Stimulated activated CD4-positive, alpha-beta T cell treated with anti-CD3 and anti-CD28 coated beads, Interleukin-15, amount 100 ng/mL, for 24 hours (primary cell): Measurements from ENCODE around the gene HDAC4.

Experiments
- DNase-seq: peaks from one replicate; pipeline ENCODE4 v3.0.0-alpha.2; 2020

HDAC4 gene

DNA sequence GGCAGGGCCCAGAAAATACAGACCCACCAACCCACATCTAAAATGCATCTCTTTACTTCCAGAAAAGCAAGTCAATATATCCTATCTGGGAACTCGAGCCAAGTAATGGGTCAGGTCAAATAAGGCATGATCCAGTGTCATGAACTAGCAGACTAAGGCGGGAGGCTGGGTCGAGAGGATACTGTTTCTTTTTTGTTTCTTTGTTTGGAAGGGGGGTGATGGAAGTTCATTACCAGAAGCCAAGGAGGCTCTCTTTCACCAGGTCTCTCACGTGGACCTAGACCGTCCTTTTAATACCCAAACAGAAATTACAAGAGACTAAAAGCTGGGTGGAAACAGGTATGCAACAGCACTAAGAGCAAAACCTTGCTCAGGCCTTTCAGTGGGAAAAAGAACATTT, 108.3 kb downstream of the HDAC4 start:
- no peak for DNase-seq

DNA sequence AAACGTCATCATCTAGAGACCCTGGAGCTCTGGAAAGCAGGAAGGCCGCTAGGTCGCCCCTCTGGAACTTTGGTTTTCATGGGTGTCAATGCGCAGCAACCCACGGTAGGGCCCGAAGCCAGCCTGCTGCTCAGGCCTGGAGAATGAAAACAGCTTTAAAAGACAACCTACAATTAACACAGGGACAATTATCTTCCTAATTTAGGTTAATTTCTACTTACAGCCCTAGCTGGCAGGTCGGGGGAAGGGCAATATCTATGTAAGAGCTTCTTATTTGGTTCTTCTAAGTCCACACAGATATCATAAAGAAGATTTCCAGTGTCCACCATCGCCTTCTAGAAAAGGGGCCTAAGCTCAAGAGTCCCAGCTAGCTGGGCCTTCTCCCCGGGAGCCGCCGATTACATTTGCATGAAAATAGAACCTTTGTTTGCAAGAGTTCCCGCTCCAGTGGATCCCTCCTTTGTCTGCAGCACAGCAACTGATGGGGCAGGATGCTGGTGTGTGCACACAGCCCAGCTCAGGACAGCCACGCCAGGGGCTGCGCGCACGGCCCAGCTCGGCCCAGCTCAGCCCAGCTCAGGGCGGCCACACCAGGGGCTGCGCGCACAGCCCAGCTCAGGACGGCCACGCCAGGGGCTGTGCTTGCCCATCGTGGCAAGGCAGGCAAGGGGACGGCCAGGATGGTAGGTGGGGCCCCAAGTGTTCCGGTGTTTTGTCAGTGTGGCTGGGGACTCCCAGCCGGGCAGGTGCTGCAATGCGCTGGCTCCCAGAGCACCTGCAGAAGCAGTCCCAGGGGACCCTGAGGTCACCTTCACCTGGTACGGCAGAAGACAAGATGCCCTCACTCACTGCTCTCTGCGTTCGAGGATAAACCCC, 109.1 kb downstream of the HDAC4 start:
- no peak for DNase-seq

GRCh38 chr2:239290618-239291474, 110.0 kb downstream of the HDAC4 start:
- DNase-seq: no peak

DNA sequence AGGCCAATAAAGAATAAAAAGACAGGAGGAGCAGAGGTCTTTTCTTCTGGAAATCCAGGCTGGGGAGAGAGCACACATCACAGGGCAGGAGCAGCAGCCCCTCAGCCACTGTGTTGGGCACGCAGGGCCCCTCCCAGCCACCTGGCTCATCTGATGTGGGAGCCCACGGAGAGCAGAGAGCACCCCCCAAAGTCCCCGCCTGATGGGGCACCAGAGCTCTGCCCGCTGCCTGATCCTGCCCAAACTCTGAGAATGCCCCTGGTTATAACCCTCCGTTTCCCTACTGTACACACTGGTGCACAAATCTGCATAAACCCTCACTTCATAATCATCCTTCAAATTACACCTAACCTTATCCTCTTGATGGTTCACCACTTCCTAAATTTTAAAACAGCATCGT, 111.3 kb downstream of the HDAC4 start:
- no peak for DNase-seq

DNA sequence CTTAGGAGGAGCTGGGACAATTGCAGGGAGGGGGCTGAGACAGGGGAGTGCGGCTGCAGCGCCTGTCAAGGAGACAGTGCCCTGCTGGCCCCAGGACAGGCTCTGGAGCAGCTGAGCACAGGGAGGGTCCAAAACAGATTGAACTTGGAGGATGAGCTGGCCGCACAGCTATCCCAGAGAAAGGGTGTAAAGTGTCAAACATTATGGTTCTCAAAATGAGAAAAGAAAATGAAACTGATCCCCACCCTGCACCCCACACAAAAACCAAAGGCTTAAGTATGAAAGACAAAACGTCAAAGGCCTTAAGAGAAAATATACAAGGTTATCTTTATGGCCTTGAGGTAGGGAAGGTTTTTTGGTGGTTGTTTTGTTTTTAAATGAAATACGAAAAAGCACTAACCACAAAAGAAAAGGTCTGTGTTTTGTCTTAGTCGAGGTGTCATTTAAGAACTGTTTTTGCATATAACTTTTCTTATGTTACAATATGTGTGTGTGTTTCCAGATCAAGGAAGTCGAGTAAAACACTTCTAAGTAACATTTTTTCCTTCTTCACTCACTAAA, 111.8 kb downstream of the HDAC4 start:
- DNase-seq: peak; percentile 50

DNA sequence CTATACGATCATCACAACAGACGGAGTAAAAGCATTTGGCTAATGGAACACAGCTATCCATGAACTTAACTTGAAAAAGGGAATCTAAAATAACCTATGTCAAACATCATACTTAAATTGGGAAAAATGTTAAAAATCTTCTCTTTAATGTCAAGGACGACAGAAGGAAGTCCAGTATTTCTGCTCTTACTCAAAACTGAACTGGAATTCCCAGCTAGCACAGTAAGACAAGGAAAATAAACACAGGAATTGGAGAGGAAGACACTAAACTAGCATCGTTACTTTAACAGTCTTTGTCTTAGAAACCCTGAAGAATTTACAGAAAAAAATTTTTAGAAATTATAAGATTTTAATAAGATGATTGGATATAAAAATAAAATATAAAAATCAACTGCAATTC, 112.6 kb downstream of the HDAC4 start:
- no peak for DNase-seq

DNA sequence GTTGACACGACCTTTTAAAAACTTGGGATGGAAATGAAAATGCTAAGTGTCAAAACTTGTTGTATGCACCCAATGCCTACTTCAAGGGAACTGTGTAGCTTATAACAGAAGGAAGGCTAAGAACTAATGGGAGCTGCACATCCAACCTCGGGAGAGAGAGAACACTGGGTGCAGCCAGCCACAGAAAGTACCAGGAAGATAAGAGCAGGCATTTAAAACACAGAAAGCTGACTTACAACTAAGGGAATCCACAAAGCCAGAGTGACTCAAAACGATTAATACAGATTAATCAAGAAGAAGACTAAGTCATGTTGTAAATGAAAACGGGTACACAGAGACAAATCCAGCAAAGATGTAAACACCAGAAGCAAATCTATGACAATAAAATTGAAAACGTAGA, 113.4 kb downstream of the HDAC4 start:
- no peak for DNase-seq

DNA sequence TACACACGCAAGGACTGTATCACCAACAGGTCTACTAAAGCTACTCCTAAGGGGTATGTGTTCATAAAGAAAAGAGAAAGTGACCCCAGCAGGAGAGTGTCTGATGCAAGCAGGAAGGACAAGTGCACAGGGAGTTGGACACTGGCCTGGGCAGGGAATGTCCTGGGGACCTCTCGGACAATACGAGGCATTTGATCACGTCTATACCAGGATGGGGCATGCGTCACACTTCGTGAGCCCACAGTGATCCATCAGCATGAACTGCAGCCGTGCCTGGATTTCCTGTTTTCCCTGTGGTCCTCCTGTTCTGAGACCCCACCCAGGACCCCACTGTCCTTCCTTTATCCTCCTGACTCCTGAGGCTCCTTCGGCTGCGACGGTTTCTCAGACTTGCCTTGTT, 113.9 kb downstream of the HDAC4 start:
- no peak for DNase-seq

GRCh38 chr2:239285932-239286230, 114.9 kb downstream of the HDAC4 start:
- no peak for DNase-seq

DNA sequence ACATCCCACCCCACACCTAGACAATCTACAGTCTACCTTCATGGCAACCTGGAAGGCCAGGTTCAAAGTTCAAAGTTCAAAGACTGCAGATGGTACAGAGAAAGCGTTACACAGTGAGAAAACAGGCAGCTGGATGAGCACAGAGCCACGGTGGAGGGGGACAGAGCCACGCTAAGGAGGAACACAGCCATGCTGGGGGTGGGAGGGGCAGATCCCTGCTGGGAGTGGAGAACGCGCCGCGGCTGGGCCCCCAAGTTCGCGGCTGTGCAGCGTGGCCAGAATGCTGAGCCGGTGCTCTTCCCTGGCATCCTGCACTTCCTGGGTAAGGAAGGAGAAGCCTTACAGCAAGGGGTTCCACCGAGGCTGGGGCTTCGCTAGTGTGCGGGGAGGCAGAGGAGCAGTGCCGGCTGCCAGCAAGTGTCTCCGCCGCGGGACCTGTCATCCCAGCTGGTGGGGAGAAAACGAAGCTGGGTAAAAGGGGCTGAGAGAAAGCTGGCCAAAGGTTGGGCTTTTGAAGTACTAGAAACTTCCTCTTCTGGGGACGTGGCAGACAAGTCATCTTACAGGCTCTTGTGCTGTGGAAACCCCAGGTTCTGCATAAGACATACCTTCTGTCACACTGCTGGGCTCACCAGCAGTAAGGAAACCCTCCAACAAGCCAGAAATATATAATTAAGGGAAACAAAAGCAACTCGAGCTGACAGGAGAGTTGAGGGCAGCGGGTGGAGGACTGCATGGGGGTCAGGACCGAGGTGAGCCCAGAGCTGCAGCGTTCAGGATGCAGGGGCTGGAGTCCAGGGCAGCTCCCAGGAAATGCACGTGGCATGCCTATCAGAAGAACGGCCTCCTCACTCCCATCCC, 115.5 kb downstream of the HDAC4 start:
- no peak for DNase-seq

- no peak for DNase-seq
Observed at GRCh38 chr2:239283961-239284795, 116.6 kb downstream of the HDAC4 start.

DNA sequence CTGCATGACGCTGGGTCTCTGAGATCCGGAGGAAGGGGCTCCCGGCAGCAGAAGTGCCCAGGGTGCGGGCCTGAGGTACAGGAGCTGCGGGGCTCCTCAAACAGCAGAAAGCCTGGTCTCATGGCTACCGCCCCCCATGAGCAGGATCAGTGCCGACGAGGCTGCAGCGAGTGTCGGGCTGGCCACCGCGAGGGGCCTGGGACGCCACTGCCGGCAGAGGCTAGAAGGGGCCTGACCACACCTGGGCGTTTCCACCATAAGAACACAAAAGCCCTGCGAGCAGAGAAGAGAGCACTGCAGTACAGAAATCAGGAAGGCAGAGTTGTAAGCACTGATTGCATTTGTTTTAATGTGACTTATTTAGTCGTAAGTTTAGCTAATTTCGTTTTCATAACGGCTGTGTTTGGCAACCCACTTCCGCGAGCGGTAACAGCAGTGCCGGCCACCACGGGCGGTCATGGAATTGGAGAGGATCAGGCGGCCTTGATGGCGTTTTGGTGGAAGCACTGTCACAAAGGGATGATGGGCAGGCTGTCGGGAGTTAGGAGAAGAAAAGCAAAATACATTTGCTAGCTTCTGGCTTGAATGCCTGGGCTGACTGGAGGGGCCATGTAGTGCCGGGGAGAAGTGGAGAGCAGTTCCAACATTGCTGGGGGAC, 117.4 kb downstream of the HDAC4 start:
- DNase-seq: no peak

DNA sequence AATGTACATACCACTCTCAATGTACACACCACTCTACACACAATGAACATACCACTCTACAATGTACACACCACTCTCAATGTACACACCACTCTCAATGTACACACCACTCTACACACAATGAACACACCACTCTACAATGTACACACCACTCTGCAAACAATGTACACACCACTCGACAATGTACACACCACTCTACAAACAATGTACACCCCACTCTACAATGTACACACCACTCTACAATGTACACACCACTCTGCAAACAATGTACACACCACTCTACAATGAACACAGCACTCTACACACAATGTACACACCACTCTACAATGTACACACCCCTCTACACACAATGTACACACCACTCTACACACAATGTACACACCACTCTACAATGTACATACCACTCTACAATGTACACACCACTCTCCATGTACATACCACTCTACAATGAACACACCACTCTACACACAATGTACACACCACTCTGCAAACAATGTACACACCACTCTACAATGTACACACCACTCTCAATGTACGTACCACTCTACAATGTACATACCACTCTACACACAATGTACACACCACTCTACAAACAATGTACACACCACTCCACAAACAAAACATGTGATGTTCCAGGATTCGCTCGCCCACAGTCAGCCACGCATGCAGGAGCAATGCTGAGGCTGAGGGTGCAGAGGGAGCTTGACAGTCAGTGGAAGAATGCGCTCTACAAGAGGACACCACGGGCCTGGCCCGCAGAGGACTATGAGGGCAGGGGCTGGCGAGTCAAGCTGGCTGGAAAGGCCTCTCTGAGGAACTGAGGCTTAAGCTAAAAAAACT, 118.2 kb downstream of the HDAC4 start:
- DNase-seq: no peak

- peak; percentile 71 for DNase-seq
Observed at GRCh38 chr2:239280296-239281017, 120.4 kb downstream of the HDAC4 start.

DNA sequence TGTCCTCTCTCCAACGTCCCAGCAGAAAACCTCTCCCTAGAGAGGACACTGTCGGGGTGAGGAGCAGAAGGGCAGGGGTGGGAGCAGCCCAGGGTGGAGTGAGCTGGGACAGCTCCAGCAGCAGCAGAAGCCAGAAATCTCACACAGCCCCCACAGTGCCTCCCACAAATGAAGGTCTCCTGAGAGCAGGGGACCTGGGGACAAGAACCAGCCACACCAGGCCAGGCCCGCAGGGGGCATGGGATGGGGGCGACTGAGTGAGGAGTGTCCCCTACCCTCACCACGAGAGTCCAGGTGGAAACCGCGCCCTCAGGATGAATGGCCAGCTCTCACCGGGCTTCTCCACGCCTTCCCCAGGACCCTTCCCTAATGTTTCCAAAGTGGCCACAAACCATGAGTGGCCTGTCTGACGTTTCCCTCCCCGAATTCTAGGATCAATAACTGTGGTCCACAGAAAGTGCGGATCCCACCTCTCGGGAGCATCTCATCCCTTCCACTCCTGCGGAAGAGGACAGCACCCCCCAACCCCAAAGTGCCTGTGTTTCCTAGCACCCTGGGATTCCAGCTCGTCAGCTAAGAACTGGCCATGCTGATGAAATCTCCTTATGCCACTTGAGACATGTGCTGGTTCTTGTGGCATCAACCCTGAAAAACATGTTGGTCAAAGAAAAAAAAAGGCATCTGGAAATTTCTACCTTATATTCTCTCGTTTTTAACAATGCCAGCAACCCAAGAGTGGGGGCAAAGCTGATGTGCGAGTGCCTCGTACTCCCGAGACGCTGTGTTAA, 121.1 kb downstream of the HDAC4 start:
- DNase-seq: no peak

GRCh38 chr2:239278941-239279365, 121.9 kb downstream of the HDAC4 start:
- no peak for DNase-seq

DNA sequence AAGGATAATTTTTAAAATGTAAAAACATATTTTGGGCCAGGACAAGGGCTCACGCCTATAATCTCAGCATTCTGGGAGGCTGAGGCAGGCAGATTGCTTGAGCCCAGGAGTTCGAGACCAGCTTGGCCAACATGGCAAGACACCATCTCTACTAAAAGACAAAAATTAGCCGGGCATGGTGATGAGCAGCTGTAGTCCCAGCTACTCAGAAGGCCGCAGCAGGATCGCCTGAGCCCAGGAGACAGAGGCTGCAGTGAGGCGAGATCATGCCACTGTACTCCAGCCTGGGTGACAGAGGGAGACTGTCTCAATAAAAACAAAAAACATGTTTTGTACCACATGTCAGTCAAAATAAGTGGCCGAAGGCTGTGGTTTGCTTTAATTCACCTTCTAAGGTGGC, 122.5 kb downstream of the HDAC4 start:
- no peak for DNase-seq

DNA sequence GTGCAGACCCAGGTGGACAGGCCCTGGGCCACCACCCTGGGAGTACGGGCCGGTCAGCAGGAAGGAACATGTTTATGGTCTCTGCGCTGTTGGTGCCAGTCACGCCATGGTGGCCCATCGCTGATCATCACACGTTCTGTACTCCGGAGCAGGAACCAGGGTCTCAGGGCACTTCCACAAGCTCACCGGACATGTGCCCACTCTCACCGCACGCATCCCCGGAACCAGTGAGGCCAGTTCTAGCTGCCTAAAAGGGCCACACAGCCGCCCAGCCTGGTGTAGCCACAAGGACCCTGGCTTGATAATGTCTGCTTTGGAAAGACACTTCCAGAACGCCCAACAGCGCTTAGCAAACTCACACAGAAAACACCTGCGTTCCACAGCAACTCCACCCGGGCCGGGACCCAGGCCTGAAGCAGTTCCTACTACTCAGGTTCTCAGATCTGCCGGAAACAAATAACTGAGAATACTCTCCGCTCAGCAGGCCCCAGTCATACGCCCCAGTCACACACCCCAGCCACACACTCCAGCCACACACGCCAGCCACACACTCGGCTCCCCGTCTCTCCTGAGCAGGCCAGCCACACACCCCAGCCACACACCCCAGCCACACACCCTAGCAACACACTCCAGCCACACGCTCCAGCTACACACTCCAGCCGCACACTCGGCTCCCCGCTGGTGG, 123.3 kb downstream of the HDAC4 start:
- DNase-seq: no peak
